IMR-90 (cell line): ENCODE results near the gene ANKRD40CL.

Experiments
- CTCF ChIP-seq: conservative IDR thresholded peaks from 2 replicates; pipeline ENCODE4 v1.5.1; 2012; ENCODE audit warnings: mild to moderate bottlenecking, low read depth, low read length, improper control_type of control experiment
- RCOR1 ChIP-seq: IDR thresholded peaks from 2 replicates; pipeline ENCODE4 v1.6.1; 2012; ENCODE audit warnings: mild to moderate bottlenecking, low read length, improper control_type of control experiment; ENCODE audit not compliant: insufficient replicate concordance

GRCh38 chr17:50763716-50764475 lies 3.4 kb downstream of the ANKRD40CL start:
- TF ChIP-seq CTCF (no peak), RCOR1 (no peak)
